K562 (cell line): ENCODE results near the gene SH3BGRL3.

ENCODE experiments used
- EP300 ChIP-seq: IDR thresholded peaks from 2 replicates; pipeline ENCODE4 v1.6.1; 2012; ENCODE audit warnings: low read length, improper control_type of control experiment
- FOXJ3 ChIP-seq: sonication (generic); formaldehyde crosslinking; IDR thresholded peaks from 2 replicates; pipeline ENCODE4 v1.4.0; 2020; ENCODE audit warnings: mild to moderate bottlenecking, missing genetic modification reagents
- JUN ChIP-seq, 2 experiments: sonication (generic) in 1 of 2; formaldehyde crosslinking in 1 of 2; IDR thresholded peaks; 2 replicates each; pipeline versions ENCODE4 v1.6.1 to v1.8.0; 2012 to 2022; ENCODE audit warnings: borderline replicate concordance in 2 of 2, mild to moderate bottlenecking in 2 of 2, improper control_type of control experiment in 1 of 2, low read depth in 1 of 2, low read length in 1 of 2, missing genetic modification reagents in 1 of 2
- KAT8 ChIP-seq: fragments of 450-650 bp; IDR thresholded peaks from 2 replicates; pipeline ENCODE4 v1.6.1; 2016; ENCODE audit warnings: low read depth, mild to moderate bottlenecking
- POLR2A ChIP-seq: fragments of 450-650 bp; conservative IDR thresholded peaks from 2 replicates; pipeline ENCODE4 v1.6.1; 2016
- POLR2AphosphoS5 ChIP-seq: IDR thresholded peaks from 2 replicates; pipeline ENCODE4 v1.6.1; 2011; ENCODE audit warnings: mild to moderate bottlenecking, low read depth, low read length, moderate library complexity; ENCODE audit not compliant: control insufficient read depth, insufficient read depth
- RFX5 ChIP-seq: IDR thresholded peaks from 2 replicates; pipeline ENCODE4 v1.6.1; 2011; ENCODE audit warnings: low read depth, mild to moderate bottlenecking, improper control_type of control experiment, low read length
- U2AF1 ChIP-seq: fragments of 200-400 bp; formaldehyde crosslinking; optimal IDR thresholded peaks from 2 replicates; pipeline ENCODE3; 2017; ENCODE audit warnings: mild to moderate bottlenecking, low read depth, low read length, moderate library complexity
- ZBED1 ChIP-seq: IDR thresholded peaks from 2 replicates; pipeline ENCODE4 v1.6.1; 2014
- TF ChIP-seq, protein P1 (sequence below), 2 experiments: fragments of 450-650 bp; formaldehyde crosslinking in 1 of 2; IDR thresholded peaks; 2 replicates each; pipeline versions ENCODE4 v1.4.0 to v1.6.1; 2014 to 2020; ENCODE audit warnings: mild to moderate bottlenecking in 2 of 2, borderline replicate concordance in 1 of 2, low read depth in 1 of 2
- TF ChIP-seq, protein P2 (sequence below), 3 experiments: IDR thresholded peaks in 2 of 3; conservative IDR thresholded peaks in 1 of 3; 2 replicates each; pipeline ENCODE4 v1.5.1; 2011 to 2012; ENCODE audit warnings: low read length in 3 of 3, mild to moderate bottlenecking in 3 of 3, control low read depth in 2 of 3, improper control_type of control experiment in 1 of 3, inconsistent platforms in 1 of 3, low read depth in 1 of 3, mixed read lengths in 1 of 3, moderate library complexity in 1 of 3; ENCODE audit not compliant: insufficient read depth in 2 of 3
- TF ChIP-seq, protein P3 (sequence below): fragments of 250-450 bp; sonication (Bioruptor Pico); IDR thresholded peaks from 2 replicates; pipeline ENCODE4 v1.4.0; 2020; ENCODE audit warnings: mild to moderate bottlenecking, moderate library complexity
- TF ChIP-seq, protein P4 (sequence below): fragments of 450-650 bp; IDR thresholded peaks from 2 replicates; pipeline ENCODE4 v1.6.1; 2018; ENCODE audit not compliant: partially characterized antibody
- TF ChIP-seq, protein P5 (sequence below): fragments of 450-650 bp; IDR thresholded peaks from 2 replicates; pipeline ENCODE4 v1.6.1; 2017; ENCODE audit warnings: mild to moderate bottlenecking, moderate library complexity

DNA sequence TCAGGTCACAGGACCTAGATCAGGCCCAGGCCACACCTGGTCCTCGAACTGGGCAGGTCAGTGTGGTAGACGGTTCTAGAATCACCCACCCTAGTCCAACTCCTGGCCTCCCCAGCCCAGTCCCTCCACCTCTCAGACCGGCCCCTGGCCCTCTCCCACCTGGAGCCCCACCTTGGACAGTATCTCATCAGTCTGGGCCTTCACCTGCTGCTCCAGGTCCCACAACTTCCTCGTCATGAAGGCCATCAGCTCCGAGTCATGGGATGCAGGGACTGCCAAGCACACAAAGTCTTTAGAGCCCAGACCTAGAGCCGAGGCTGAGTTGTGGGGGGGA lies 17.9 kb downstream of the SH3BGRL3 start:
- TF ChIP-seq EP300 (no peak), RFX5 (no peak), POLR2A (no peak), KAT8 (no peak), JUN (IDR thresholded peaks at IDR 0.05; ENCODE audit: borderline replicate concordance, low read depth, low read length) (no peak), JUN (CRISPR knock-in tag; IDR thresholded peaks at IDR 0.05; ENCODE audit: borderline replicate concordance) (no peak), U2AF1 (no peak), ZBED1 (no peak), FOXJ3 (no peak), POLR2AphosphoS5 (no peak)
- TF ChIP-seq, protein P1, sequence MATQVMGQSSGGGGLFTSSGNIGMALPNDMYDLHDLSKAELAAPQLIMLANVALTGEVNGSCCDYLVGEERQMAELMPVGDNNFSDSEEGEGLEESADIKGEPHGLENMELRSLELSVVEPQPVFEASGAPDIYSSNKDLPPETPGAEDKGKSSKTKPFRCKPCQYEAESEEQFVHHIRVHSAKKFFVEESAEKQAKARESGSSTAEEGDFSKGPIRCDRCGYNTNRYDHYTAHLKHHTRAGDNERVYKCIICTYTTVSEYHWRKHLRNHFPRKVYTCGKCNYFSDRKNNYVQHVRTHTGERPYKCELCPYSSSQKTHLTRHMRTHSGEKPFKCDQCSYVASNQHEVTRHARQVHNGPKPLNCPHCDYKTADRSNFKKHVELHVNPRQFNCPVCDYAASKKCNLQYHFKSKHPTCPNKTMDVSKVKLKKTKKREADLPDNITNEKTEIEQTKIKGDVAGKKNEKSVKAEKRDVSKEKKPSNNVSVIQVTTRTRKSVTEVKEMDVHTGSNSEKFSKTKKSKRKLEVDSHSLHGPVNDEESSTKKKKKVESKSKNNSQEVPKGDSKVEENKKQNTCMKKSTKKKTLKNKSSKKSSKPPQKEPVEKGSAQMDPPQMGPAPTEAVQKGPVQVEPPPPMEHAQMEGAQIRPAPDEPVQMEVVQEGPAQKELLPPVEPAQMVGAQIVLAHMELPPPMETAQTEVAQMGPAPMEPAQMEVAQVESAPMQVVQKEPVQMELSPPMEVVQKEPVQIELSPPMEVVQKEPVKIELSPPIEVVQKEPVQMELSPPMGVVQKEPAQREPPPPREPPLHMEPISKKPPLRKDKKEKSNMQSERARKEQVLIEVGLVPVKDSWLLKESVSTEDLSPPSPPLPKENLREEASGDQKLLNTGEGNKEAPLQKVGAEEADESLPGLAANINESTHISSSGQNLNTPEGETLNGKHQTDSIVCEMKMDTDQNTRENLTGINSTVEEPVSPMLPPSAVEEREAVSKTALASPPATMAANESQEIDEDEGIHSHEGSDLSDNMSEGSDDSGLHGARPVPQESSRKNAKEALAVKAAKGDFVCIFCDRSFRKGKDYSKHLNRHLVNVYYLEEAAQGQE (IDR thresholded peaks at IDR 0.05; ENCODE audit: borderline replicate concordance): no peak
- TF ChIP-seq, protein P1 (CRISPR knock-in tag; IDR thresholded peaks at IDR 0.05; ENCODE audit: low read depth): no peak
- TF ChIP-seq, protein P2, sequence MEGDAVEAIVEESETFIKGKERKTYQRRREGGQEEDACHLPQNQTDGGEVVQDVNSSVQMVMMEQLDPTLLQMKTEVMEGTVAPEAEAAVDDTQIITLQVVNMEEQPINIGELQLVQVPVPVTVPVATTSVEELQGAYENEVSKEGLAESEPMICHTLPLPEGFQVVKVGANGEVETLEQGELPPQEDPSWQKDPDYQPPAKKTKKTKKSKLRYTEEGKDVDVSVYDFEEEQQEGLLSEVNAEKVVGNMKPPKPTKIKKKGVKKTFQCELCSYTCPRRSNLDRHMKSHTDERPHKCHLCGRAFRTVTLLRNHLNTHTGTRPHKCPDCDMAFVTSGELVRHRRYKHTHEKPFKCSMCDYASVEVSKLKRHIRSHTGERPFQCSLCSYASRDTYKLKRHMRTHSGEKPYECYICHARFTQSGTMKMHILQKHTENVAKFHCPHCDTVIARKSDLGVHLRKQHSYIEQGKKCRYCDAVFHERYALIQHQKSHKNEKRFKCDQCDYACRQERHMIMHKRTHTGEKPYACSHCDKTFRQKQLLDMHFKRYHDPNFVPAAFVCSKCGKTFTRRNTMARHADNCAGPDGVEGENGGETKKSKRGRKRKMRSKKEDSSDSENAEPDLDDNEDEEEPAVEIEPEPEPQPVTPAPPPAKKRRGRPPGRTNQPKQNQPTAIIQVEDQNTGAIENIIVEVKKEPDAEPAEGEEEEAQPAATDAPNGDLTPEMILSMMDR (IDR thresholded peaks at IDR 0.05 in 2 of 3, conservative IDR thresholded peaks at IDR 0.05 in 1 of 3; ENCODE audit: insufficient read depth in 2 of 3, low read depth in 1 of 3, low read length in 3 of 3): no peak
- TF ChIP-seq, protein P3, sequence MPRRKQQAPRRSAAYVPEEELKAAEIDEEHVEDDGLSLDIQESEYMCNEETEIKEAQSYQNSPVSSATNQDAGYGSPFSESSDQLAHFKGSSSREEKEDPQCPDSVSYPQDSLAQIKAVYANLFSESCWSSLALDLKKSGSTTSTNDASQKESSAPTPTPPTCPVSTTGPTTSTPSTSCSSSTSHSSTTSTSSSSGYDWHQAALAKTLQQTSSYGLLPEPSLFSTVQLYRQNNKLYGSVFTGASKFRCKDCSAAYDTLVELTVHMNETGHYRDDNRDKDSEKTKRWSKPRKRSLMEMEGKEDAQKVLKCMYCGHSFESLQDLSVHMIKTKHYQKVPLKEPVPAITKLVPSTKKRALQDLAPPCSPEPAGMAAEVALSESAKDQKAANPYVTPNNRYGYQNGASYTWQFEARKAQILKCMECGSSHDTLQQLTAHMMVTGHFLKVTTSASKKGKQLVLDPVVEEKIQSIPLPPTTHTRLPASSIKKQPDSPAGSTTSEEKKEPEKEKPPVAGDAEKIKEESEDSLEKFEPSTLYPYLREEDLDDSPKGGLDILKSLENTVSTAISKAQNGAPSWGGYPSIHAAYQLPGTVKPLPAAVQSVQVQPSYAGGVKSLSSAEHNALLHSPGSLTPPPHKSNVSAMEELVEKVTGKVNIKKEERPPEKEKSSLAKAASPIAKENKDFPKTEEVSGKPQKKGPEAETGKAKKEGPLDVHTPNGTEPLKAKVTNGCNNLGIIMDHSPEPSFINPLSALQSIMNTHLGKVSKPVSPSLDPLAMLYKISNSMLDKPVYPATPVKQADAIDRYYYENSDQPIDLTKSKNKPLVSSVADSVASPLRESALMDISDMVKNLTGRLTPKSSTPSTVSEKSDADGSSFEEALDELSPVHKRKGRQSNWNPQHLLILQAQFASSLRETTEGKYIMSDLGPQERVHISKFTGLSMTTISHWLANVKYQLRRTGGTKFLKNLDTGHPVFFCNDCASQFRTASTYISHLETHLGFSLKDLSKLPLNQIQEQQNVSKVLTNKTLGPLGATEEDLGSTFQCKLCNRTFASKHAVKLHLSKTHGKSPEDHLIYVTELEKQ (CRISPR knock-in tag): no peak
- TF ChIP-seq, protein P4, sequence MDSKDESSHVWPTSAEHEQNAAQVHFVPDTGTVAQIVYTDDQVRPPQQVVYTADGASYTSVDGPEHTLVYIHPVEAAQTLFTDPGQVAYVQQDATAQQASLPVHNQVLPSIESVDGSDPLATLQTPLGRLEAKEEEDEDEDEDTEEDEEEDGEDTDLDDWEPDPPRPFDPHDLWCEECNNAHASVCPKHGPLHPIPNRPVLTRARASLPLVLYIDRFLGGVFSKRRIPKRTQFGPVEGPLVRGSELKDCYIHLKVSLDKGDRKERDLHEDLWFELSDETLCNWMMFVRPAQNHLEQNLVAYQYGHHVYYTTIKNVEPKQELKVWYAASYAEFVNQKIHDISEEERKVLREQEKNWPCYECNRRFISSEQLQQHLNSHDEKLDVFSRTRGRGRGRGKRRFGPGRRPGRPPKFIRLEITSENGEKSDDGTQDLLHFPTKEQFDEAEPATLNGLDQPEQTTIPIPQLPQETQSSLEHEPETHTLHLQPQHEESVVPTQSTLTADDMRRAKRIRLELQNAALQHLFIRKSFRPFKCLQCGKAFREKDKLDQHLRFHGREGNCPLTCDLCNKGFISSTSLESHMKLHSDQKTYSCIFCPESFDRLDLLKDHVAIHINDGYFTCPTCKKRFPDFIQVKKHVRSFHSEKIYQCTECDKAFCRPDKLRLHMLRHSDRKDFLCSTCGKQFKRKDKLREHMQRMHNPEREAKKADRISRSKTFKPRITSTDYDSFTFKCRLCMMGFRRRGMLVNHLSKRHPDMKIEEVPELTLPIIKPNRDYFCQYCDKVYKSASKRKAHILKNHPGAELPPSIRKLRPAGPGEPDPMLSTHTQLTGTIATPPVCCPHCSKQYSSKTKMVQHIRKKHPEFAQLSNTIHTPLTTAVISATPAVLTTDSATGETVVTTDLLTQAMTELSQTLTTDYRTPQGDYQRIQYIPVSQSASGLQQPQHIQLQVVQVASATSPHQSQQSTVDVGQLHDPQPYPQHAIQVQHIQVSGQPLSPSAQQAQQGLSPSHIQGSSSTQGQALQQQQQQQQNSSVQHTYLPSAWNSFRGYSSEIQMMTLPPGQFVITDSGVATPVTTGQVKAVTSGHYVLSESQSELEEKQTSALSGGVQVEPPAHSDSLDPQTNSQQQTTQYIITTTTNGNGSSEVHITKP: no peak
- TF ChIP-seq, protein P5, sequence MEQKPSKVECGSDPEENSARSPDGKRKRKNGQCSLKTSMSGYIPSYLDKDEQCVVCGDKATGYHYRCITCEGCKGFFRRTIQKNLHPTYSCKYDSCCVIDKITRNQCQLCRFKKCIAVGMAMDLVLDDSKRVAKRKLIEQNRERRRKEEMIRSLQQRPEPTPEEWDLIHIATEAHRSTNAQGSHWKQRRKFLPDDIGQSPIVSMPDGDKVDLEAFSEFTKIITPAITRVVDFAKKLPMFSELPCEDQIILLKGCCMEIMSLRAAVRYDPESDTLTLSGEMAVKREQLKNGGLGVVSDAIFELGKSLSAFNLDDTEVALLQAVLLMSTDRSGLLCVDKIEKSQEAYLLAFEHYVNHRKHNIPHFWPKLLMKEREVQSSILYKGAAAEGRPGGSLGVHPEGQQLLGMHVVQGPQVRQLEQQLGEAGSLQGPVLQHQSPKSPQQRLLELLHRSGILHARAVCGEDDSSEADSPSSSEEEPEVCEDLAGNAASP: no peak
